Rectal smooth muscle tissue (tissue), 1 donor: ENCODE measurements around the gene IQSEC1.
A peak's percentile ranks its signal among the peaks of the same experiment; 100 is the strongest.

ENCODE experiments used
- H3K27ac ChIP-seq: one replicate; pipeline ENCODE4 v1.7.0; 2013; ENCODE audit warnings: low read depth, low read length, inconsistent platforms
- H3K27me3 ChIP-seq: one replicate; pipeline ENCODE4 v1.7.0; 2013; ENCODE audit warnings: low read length; ENCODE audit not compliant: control insufficient read depth, insufficient read depth
- H3K36me3 ChIP-seq: one replicate; pipeline ENCODE4 v1.7.0; 2013; ENCODE audit warnings: low read length; ENCODE audit not compliant: control insufficient read depth, insufficient read depth
- H3K4me1 ChIP-seq: one replicate; pipeline ENCODE4 v1.7.0; 2013; ENCODE audit warnings: low read length; ENCODE audit not compliant: control insufficient read depth, insufficient read depth
- H3K4me3 ChIP-seq: one replicate; pipeline ENCODE4 v1.7.0; 2013; ENCODE audit warnings: low read length
- H3K9ac ChIP-seq: one replicate; pipeline ENCODE4 v1.7.0; 2013; ENCODE audit warnings: low read length

Gene IQSEC1

GRCh38 chr3:12995389-12996180, 77.6 kb downstream of the IQSEC1 start:
- Histone ChIP-seq H3K4me3 (no peak overlapping the region), H3K27me3 (no peaks in the 10 kb centered on the region), H3K9ac (no peak overlapping the region)

GRCh38 chr3:12994607-12995388, 78.4 kb downstream of the IQSEC1 start:
- H3K4me3 ChIP-seq = peak overlapping the region; percentile 94
- peak overlapping the region; percentile 87 for H3K27ac ChIP-seq
- no peaks in the 10 kb centered on the region for H3K27me3 ChIP-seq
- peaks cover 2% of the 10 kb centered on the region for H3K4me1 ChIP-seq
- no peaks in the 10 kb centered on the region for H3K36me3 ChIP-seq
- peak overlapping the region; percentile 74 for H3K9ac ChIP-seq

More at GRCh38 chr3:12995389-12996180, 77.6 kb downstream of the IQSEC1 start:
- Histone ChIP-seq H3K4me1 (peaks cover 2% of the 10 kb centered on the region), H3K36me3 (no peaks in the 10 kb centered on the region), H3K27ac (peak overlapping the region; percentile 61)

- Histone ChIP-seq H3K36me3 (no peaks in the 10 kb centered on the region), H3K4me1 (peaks cover 2% of the 10 kb centered on the region), H3K9ac (peak overlapping the region; percentile 74)
Observed at GRCh38 chr3:12994357-12994606, 78.9 kb downstream of the IQSEC1 start.

GRCh38 chr3:12993517-12994356, 79.5 kb downstream of the IQSEC1 start:
- H3K4me1 ChIP-seq = peaks cover 2% of the 10 kb centered on the region

More at GRCh38 chr3:12994357-12994606, 78.9 kb downstream of the IQSEC1 start:
- Histone ChIP-seq H3K4me3 (peak overlapping the region; percentile 94), H3K27ac (peak overlapping the region; percentile 87), H3K27me3 (no peaks in the 10 kb centered on the region)

GRCh38 chr3:12992629-12993516, 80.4 kb downstream of the IQSEC1 start:
- Histone ChIP-seq H3K27me3 (no peaks in the 10 kb centered on the region), H3K27ac (no peak overlapping the region), H3K36me3 (no peaks in the 10 kb centered on the region), H3K4me1 (peaks cover 2% of the 10 kb centered on the region), H3K4me3 (peak overlapping the region; percentile 70), H3K9ac (no peak overlapping the region)

More at GRCh38 chr3:12993517-12994356, 79.5 kb downstream of the IQSEC1 start:
- H3K4me3 ChIP-seq = peak overlapping the region; percentile 94
- peak overlapping the region; percentile 87 for H3K27ac ChIP-seq
- no peaks in the 10 kb centered on the region for H3K27me3 ChIP-seq
- H3K9ac ChIP-seq = no peak overlapping the region
- no peaks in the 10 kb centered on the region for H3K36me3 ChIP-seq

GRCh38 chr3:12991861-12992281, 81.4 kb downstream of the IQSEC1 start:
- Histone ChIP-seq H3K9ac (no peak overlapping the region), H3K4me3 (no peak overlapping the region), H3K36me3 (no peaks in the 10 kb centered on the region), H3K4me1 (peaks cover 2% of the 10 kb centered on the region), H3K27me3 (no peaks in the 10 kb centered on the region), H3K27ac (no peak overlapping the region)

- H3K4me3 ChIP-seq = no peak overlapping the region
- H3K27ac ChIP-seq = no peak overlapping the region
- H3K27me3 ChIP-seq = no peaks in the 10 kb centered on the region
- H3K4me1 ChIP-seq = peaks cover 2% of the 10 kb centered on the region
- H3K36me3 ChIP-seq = no peaks in the 10 kb centered on the region
- no peak overlapping the region for H3K9ac ChIP-seq
Observed at GRCh38 chr3:12991481-12991837, 81.8 kb downstream of the IQSEC1 start.

GRCh38 chr3:12990781-12991480, 82.3 kb downstream of the IQSEC1 start:
- Histone ChIP-seq H3K27ac (no peak overlapping the region), H3K4me3 (no peak overlapping the region), H3K27me3 (no peaks in the 10 kb centered on the region), H3K4me1 (peaks cover 2% of the 10 kb centered on the region), H3K36me3 (no peaks in the 10 kb centered on the region), H3K9ac (no peak overlapping the region)

GRCh38 chr3:12990306-12990705, 82.9 kb downstream of the IQSEC1 start:
- H3K4me1 ChIP-seq = peaks cover 2% of the 10 kb centered on the region
- H3K9ac ChIP-seq = no peak overlapping the region
- no peak overlapping the region for H3K27ac ChIP-seq

GRCh38 chr3:12988728-12989454, 84.3 kb downstream of the IQSEC1 start:
- no peak overlapping the region for H3K4me3 ChIP-seq
- H3K9ac ChIP-seq = no peak overlapping the region
- no peaks in the 10 kb centered on the region for H3K36me3 ChIP-seq
- H3K27me3 ChIP-seq = no peaks in the 10 kb centered on the region
- no peak overlapping the region for H3K27ac ChIP-seq
- peaks cover 2% of the 10 kb centered on the region for H3K4me1 ChIP-seq

More at GRCh38 chr3:12990306-12990705, 82.9 kb downstream of the IQSEC1 start:
- H3K4me3 ChIP-seq = no peak overlapping the region
- H3K27me3 ChIP-seq = no peaks in the 10 kb centered on the region
- no peaks in the 10 kb centered on the region for H3K36me3 ChIP-seq

- Histone ChIP-seq H3K27ac (no peak overlapping the region), H3K4me1 (no peaks in the 10 kb centered on the region)
Observed at GRCh38 chr3:12987602-12988001, 85.6 kb downstream of the IQSEC1 start.

More at GRCh38 chr3:12987602-12988001, 85.6 kb downstream of the IQSEC1 start:
- Histone ChIP-seq H3K4me3 (no peak overlapping the region), H3K9ac (no peak overlapping the region), H3K36me3 (no peaks in the 10 kb centered on the region), H3K27me3 (no peaks in the 10 kb centered on the region)
